Hypothalamus (tissue), 51 donors: ENCODE measurements around the gene RBMX2.

Source experiments
- DNase-seq, 51 donors: peaks; one replicate each; lab custom pipeline; 2025; lab: John Stamatoyannopoulos, UW

Gene RBMX2

DNA sequence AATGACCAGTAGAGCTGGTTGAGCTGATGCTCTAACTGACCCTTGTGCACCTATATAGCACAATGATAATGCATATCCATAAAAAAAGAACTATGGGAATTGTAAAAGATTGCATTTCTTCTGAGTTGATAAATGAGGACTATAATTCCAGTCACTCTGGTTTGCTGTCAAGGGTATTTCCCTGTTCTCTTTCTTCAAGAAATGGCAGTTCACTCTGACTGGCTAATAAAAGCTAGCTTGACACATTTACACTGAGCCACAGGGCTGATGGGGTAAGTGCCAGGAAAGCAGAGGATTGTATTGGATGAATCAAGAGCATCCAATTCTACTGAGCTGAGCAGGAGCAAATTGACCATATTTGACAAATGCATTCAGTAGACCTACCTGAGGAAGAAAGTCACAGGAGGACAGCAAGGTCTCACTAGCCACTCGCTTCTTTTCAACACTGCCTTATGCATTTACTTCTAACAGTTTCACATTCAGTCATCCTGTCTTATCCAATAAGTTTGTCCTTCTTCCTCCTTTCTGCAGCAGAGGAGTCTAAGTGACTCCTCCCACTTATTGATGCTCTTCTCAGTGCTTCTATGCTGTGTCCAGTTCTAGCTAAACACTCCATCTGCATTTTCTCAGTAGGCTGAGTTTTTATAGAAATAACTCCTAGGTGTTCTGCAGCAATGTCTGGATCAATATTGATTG, 43.0 kb downstream of the RBMX2 start:
- no peak for DNase-seq

DNA sequence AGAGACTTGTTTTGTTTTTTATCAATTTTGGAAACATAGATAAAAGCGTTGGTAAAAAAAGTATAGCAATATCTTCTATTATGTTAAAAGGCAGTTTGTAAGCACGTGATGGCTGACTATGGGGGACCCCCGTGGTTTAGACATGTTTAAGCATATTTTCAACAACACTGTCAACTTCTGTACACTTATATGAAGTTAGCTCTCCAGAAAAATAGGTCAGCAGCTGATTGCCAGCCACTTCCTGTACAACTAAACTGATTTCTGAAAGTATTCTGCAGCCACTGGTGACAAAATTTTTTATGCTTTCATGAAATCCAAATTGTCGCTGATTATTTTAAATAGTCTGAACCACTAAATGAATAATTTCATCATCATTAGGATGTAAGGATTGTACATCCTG, 45.2 kb downstream of the RBMX2 start:
- DNase-seq, result no peak
